GM23248 (cell line): ENCODE data around the gene SLC46A2. TPM values are rescaled to one million over a fixed set of nuclear protein-coding genes. Genes with fewer than 3 reads are reported as not detected.

Experiments
- DNase-seq: peaks from one replicate; pipeline ENCODE4 v3.0.0-alpha.2; 2015
- H2AFZ ChIP-seq: fragments of 200-600 bp; sonication (generic); 2 replicates; pipeline ENCODE4 v1.6.1; 2016; ENCODE audit warnings: antibody characterized with exemption
- H3F3A ChIP-seq: fragments of 200-600 bp; sonication (generic); 2 replicates; pipeline ENCODE4 v1.6.1; 2016; ENCODE audit warnings: mild to moderate bottlenecking, antibody characterized with exemption, mixed run types; ENCODE audit not compliant: insufficient read depth
- H3K27ac ChIP-seq: fragments of 200-600 bp; sonication (generic); 2 replicates; pipeline ENCODE4 v1.5.1; 2016; ENCODE audit warnings: mild to moderate bottlenecking
- H3K27me3 ChIP-seq: fragments of 200-600 bp; sonication (generic); replicated peaks from 2 replicates; pipeline ENCODE4 v1.6.1; 2016; ENCODE audit warnings: mild to moderate bottlenecking; ENCODE audit not compliant: insufficient read depth
- H3K36me3 ChIP-seq: fragments of 200-600 bp; sonication (generic); 2 replicates; pipeline ENCODE4 v1.6.1; 2016; ENCODE audit warnings: low read depth, mild to moderate bottlenecking
- H3K4me1 ChIP-seq: fragments of 200-600 bp; sonication (generic); 2 replicates; pipeline ENCODE4 v1.6.1; 2016; ENCODE audit warnings: mild to moderate bottlenecking; ENCODE audit not compliant: insufficient read depth
- H3K4me2 ChIP-seq: fragments of 200-600 bp; sonication (generic); one replicate; pipeline ENCODE4 v1.6.1; 2016; ENCODE audit warnings: mild to moderate bottlenecking; ENCODE audit not compliant: unreplicated experiment
- H3K4me3 ChIP-seq: fragments of 200-600 bp; sonication (generic); 2 replicates; pipeline ENCODE4 v1.5.1; 2016; ENCODE audit warnings: mild to moderate bottlenecking
- H3K79me2 ChIP-seq: fragments of 200-600 bp; sonication (generic); 2 replicates; pipeline ENCODE4 v1.6.1; 2016; ENCODE audit warnings: mild to moderate bottlenecking; ENCODE audit not compliant: insufficient read depth
- H3K9ac ChIP-seq: fragments of 200-600 bp; sonication (generic); 2 replicates; pipeline ENCODE4 v1.6.1; 2016; ENCODE audit warnings: mild to moderate bottlenecking
- H3K9me2 ChIP-seq: fragments of 200-600 bp; sonication (generic); 2 replicates; pipeline ENCODE4 v1.6.1; 2016; ENCODE audit warnings: mixed run types, mild to moderate bottlenecking, moderate library complexity; ENCODE audit not compliant: insufficient read depth
- H3K9me3 ChIP-seq: fragments of 200-600 bp; sonication (generic); one replicate; pipeline ENCODE4 v1.6.1; 2017; ENCODE audit warnings: low read depth
- H4K20me1 ChIP-seq: fragments of 200-600 bp; sonication (generic); 2 replicates; pipeline ENCODE4 v1.6.0; 2016; ENCODE audit not compliant: insufficient read depth
- EZH2 ChIP-seq: fragments of 200-600 bp; sonication (generic); IDR thresholded peaks from 2 replicates; pipeline ENCODE4 v1.6.1; 2018; ENCODE audit warnings: antibody characterized with exemption, mild to moderate bottlenecking; ENCODE audit not compliant: insufficient read depth, poor library complexity, severe bottlenecking
- EZH2phosphoT487 ChIP-seq: fragments of 200-600 bp; sonication (generic); IDR thresholded peaks from 2 replicates; pipeline ENCODE4 v1.6.1; 2018; ENCODE audit warnings: antibody characterized with exemption, moderate library complexity, mild to moderate bottlenecking, low read depth; ENCODE audit not compliant: insufficient read depth
- WGBS, 2 experiments: methylation state at CpG; one replicate each; pipeline ENCODE4 v1.1.6; 2015 to 2017; ENCODE audit warnings: low lambda C conversion rate in 2 of 2, low coverage in 1 of 2; ENCODE audit errors: missing lambda C conversion rate in 2 of 2; 5-methylcytosine and 5-hydroxymethylcytosine counted together
- in situ Hi-C: fragments of 300-500 bp; cut with MboI; formaldehyde crosslinking; loops from 2 replicates; pipeline ENCODE4 v1.15.0; 2020
- polyA plus RNA-seq: library from polyadenylated mRNA; unstranded; fragments of >200 nt; fragmentation: Nextera tagmentation; extraction: Ambion mirVana; gene quantifications from 2 replicates; pipeline ENCODE4 v1.2.1, GENCODE V29; 2016
- total RNA-seq: library from RNA; depleted of rRNA; stranded (reverse); fragments of >200 nt; shearing (Covaris generic); gene quantifications from 2 replicates; pipeline ENCODE4 v1.2.3, GENCODE V29; 2014

Gene SLC46A2
- total and polyA plus RNA-seq, 2 experiments from 2014 or later: not detected

DNA sequence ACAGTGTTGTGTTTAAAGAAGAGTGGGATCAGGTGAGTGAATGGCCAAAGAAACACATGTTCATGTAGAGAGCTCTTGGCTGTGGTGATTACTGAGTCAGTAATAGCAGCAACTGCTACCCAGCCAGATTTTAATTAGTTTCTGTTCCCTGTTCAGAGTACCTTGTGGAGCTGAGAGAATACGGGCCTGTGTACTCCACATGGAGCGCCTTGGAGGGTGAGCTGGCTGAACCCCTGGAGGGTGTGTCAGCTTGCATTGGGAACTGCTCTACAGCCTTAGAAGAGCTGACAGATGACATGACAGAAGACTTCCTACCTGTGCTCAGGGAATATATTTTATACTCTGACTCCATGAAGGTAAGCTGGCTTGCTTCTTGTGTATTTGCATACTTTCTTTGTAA, 52.3 kb downstream of the SLC46A2 start:
- Histone ChIP-seq H2AFZ (no peak overlapping the region), H3K9me3 (no peaks in the 10 kb centered on the region), H3K9ac (no peak overlapping the region), H3K36me3 (peaks cover 18% of the 10 kb centered on the region; the same call in 1 of the 2 replicates), H3K9me2 (no peaks in the 10 kb centered on the region), H3K27ac (no peak overlapping the region), H3K4me1 (no peaks in the 10 kb centered on the region), H3K4me3 (no peak overlapping the region), H3K27me3 (no peaks in the 10 kb centered on the region), H3F3A (peaks cover 3% of the 10 kb centered on the region; the same call in 1 of the 2 replicates), H4K20me1 (no peaks in the 10 kb centered on the region), H3K79me2 (no peaks in the 10 kb centered on the region; the same call in 1 of the 2 replicates), H3K4me2 (no peak overlapping the region)
- DNase-seq: no peak
- in situ Hi-C loops: no loop called here
- no peak for TF ChIP-seq EZH2phosphoT487
- no peak for TF ChIP-seq EZH2
- WGBS, 2 experiments: 98 to 100% methylated on average over 2 of the region's 2 CpGs

DNA sequence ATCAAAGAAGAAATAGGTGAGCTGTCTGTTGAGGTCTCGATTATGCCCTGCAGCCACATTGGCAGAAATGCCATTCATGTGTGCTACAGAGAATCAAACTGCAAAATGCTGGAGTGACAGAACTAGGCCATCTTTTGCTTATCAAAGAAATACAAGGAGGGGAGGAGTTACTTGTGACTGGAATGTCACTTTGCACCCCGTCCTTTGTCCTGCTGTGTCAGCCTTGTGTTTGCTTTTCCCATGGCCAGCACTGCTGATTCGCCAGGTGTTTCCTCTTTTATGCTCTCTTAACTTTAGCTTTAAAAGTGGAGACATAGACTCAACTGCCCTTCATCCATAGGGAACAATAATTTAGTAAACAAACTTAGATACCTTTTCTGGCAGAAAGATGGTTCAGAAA, 54.3 kb downstream of the SLC46A2 start:
- H3K4me2 ChIP-seq: no peak overlapping the region
- no peaks in the 10 kb centered on the region for H4K20me1 ChIP-seq
- in situ Hi-C loops: no loop called here
- DNase-seq: no peak
- WGBS, 2 experiments: 81 to 84% methylated on average over 3 of the region's 3 CpGs
- TF ChIP-seq EZH2: no peak
- TF ChIP-seq EZH2phosphoT487: no peak
- no peaks in the 10 kb centered on the region for H3K9me3 ChIP-seq
- no peak overlapping the region for H3K9ac ChIP-seq
- H3K27me3 ChIP-seq: no peaks in the 10 kb centered on the region
- H3K36me3 ChIP-seq: peaks cover 20% of the 10 kb centered on the region; the same call in 1 of the 2 replicates
- H3K27ac ChIP-seq: no peak overlapping the region
- no peak overlapping the region for H2AFZ ChIP-seq
- H3K4me1 ChIP-seq: no peaks in the 10 kb centered on the region
- no peaks in the 10 kb centered on the region for H3K9me2 ChIP-seq
- H3K4me3 ChIP-seq: no peak overlapping the region
- H3F3A ChIP-seq: no peaks in the 10 kb centered on the region
- no peaks in the 10 kb centered on the region for H3K79me2 ChIP-seq

DNA sequence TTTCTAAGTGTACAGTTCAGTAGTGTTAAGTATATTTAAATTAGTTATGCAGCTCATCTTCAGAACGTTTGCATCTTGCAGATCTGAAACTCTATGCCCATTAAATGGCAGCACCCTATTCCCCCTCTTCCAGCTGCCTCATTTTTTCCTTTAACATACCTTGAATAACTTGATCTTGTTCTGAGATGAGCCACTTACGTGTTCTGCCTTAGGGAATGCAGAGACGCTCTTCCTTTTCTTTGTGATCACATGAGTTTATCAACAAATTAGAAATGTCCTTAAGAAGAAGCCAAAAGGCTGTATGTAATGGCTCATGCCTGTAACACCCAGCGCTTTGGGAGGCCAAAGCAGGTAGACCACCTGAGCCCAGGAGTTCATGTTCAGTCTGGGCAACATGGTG, 57.6 kb downstream of the SLC46A2 start:
- in situ Hi-C loops: no loop called here
- 98% methylated on average over 4 of the region's 4 CpGs for WGBS, 2 experiments

DNA sequence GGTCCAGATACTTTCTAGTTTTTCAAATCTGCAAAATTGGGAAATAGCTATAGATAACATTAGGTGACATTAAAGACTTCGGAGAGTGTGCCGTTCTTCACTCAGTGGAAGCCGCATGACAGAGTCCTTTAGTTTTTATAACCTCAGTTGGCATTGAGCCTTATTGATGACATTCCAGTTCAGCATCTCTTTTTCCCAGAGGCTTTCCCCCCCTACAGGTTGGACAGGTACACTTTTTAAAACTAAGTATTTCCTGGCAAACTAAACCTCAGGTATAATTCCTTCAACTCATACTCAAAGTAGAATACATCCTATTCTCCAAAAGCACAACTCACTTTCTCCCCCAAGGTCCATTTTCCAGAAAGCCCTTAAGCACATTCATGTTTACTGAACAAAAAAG, 58.7 kb downstream of the SLC46A2 start:
- Histone ChIP-seq H3K4me3 (no peak overlapping the region), H3K4me2 (no peak overlapping the region), H3K36me3 (peaks cover 10% of the 10 kb centered on the region; the same call in 1 of the 2 replicates), H3K27me3 (no peaks in the 10 kb centered on the region), H3F3A (no peaks in the 10 kb centered on the region), H4K20me1 (no peaks in the 10 kb centered on the region), H3K27ac (no peak overlapping the region), H3K9me3 (no peaks in the 10 kb centered on the region), H3K4me1 (no peaks in the 10 kb centered on the region), H3K9me2 (no peaks in the 10 kb centered on the region), H2AFZ (no peak overlapping the region), H3K79me2 (peaks cover 28% of the 10 kb centered on the region), H3K9ac (no peak overlapping the region)
- DNase-seq: no peak
- TF ChIP-seq EZH2 (no peak), EZH2phosphoT487 (no peak)
- 77 to 79% methylated on average over 3 of the region's 3 CpGs for WGBS, 2 experiments
- in situ Hi-C loops: no loop called here

More for the DNA sequence above, 57.6 kb downstream of the SLC46A2 start:
- TF ChIP-seq EZH2phosphoT487 (no peak), EZH2 (no peak)
- Histone ChIP-seq H3K27ac (no peak overlapping the region), H4K20me1 (no peaks in the 10 kb centered on the region), H3K9ac (no peak overlapping the region), H3K27me3 (no peaks in the 10 kb centered on the region), H3K9me2 (no peaks in the 10 kb centered on the region), H3F3A (no peaks in the 10 kb centered on the region), H3K36me3 (peaks cover 12% of the 10 kb centered on the region; the same call in 1 of the 2 replicates), H3K4me2 (no peak overlapping the region), H3K79me2 (peaks cover 22% of the 10 kb centered on the region), H2AFZ (no peak overlapping the region), H3K4me3 (no peak overlapping the region), H3K4me1 (no peaks in the 10 kb centered on the region), H3K9me3 (no peaks in the 10 kb centered on the region)
- no peak for DNase-seq
